ENCODE data around the gene FMR1. TPM values are rescaled to one million over a fixed set of nuclear protein-coding genes. Genes with fewer than 3 reads are reported as not detected.

The FMR1 gene
- total RNA-seq, 1 donor from 2014 or later, result 52.5 TPM

DNA sequence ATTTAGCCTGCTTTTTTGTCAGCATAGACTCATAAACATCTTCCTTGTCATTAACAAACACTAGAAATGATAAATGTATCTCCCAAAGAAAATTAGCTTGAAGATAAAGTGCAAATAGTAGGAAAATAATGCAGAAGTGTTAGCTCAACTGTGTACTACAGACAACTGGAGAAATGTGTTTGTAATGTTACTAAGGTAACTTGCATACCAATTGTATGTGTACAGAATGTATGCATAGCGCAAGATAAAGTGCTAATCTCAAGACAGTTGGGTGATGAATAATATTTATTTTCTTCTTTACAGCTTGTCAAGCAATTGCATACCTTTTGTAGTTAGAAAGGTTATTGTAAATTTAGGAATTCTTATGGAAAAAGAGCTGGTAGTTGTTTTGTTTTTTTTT is 22.1 kb downstream of the FMR1 start:
- no peak for DNase-seq (ENCODE audit: low read depth, low spot score)
- Mint-ChIP-seq H3K4me3 (no peak overlapping the region), H3K27me3 (ENCODE audit: low read depth) (no peaks in the 10 kb centered on the region), H3K27ac (ENCODE audit: unreplicated experiment) (no peak overlapping the region), H3K36me3 (ENCODE audit: low read depth) (peaks cover 4% of the 10 kb centered on the region), H3K4me1 (peaks cover 5% of the 10 kb centered on the region), H3K9me3 (no peaks in the 10 kb centered on the region)
- TF ChIP-seq, protein P1, sequence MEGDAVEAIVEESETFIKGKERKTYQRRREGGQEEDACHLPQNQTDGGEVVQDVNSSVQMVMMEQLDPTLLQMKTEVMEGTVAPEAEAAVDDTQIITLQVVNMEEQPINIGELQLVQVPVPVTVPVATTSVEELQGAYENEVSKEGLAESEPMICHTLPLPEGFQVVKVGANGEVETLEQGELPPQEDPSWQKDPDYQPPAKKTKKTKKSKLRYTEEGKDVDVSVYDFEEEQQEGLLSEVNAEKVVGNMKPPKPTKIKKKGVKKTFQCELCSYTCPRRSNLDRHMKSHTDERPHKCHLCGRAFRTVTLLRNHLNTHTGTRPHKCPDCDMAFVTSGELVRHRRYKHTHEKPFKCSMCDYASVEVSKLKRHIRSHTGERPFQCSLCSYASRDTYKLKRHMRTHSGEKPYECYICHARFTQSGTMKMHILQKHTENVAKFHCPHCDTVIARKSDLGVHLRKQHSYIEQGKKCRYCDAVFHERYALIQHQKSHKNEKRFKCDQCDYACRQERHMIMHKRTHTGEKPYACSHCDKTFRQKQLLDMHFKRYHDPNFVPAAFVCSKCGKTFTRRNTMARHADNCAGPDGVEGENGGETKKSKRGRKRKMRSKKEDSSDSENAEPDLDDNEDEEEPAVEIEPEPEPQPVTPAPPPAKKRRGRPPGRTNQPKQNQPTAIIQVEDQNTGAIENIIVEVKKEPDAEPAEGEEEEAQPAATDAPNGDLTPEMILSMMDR (conservative IDR thresholded peaks at IDR 0.05), result no peak

DNA sequence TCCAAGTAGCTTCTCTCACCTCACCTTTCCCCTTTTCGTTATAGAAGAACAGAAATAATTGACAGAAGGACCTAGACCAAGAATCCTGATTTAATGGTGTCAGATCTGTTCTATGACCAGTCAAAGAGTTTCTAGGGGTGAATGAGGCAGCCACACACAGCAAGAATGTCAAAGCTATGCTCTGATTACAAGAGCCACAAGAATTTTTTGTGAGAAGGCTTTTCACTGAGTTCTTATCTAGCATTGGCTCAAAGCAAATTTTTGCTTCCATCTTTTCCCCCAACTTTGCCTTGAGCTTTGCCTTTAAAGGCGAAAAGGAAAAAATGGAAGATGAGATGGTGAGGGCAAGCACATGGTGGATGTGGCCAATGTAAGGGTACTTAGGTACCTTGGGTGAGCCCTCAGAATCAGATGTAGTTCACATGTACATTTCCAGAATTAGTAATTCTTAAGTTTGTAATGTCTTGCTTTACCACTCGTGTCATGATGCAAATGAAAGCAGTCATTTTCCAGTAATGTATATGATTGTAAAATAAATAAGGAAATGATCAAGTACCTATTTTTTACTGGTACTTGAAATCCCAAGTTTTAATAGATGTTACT is 23.5 kb downstream of the FMR1 start:
- TF ChIP-seq, protein P1 (conservative IDR thresholded peaks at IDR 0.05), result no peak
- H3K36me3 Mint-ChIP-seq (ENCODE audit: low read depth), result peaks cover 4% of the 10 kb centered on the region
- no peak for DNase-seq (ENCODE audit: low read depth, low spot score)
- H3K4me1 Mint-ChIP-seq, result peaks cover 5% of the 10 kb centered on the region
- H3K9me3 Mint-ChIP-seq, result no peaks in the 10 kb centered on the region
- H3K4me3 Mint-ChIP-seq, result no peak overlapping the region
- no peak overlapping the region for H3K27ac Mint-ChIP-seq (ENCODE audit: unreplicated experiment)
- no peaks in the 10 kb centered on the region for H3K27me3 Mint-ChIP-seq (ENCODE audit: low read depth)

DNA sequence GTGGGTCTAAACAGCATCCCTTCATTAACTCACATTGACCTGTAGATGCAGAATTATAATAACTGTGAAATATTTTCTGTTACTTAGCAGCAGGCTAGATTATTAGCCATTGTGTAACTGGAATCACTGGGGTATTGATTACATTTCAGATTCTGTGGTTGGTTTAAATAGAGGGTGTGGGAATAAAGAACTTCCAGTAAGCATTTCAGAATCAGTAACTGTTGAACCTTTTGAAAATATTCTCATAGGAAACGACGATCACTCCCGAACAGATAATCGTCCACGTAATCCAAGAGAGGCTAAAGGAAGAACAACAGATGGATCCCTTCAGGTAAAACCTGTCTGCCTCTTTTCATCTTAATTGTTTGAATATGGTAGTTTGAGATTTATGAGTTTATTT is 33.6 kb downstream of the FMR1 start:
- TF ChIP-seq, protein P1 (conservative IDR thresholded peaks at IDR 0.05), result no peak
- DNase-seq (ENCODE audit: low read depth, low spot score), result no peak
- H3K4me3 Mint-ChIP-seq, result no peak overlapping the region
- H3K9me3 Mint-ChIP-seq, result no peaks in the 10 kb centered on the region
- peaks cover 27% of the 10 kb centered on the region for H3K36me3 Mint-ChIP-seq (ENCODE audit: low read depth)
- H3K27ac Mint-ChIP-seq (ENCODE audit: unreplicated experiment), result no peak overlapping the region
- no peaks in the 10 kb centered on the region for H3K27me3 Mint-ChIP-seq (ENCODE audit: low read depth)
- no peaks in the 10 kb centered on the region for H3K4me1 Mint-ChIP-seq

DNA sequence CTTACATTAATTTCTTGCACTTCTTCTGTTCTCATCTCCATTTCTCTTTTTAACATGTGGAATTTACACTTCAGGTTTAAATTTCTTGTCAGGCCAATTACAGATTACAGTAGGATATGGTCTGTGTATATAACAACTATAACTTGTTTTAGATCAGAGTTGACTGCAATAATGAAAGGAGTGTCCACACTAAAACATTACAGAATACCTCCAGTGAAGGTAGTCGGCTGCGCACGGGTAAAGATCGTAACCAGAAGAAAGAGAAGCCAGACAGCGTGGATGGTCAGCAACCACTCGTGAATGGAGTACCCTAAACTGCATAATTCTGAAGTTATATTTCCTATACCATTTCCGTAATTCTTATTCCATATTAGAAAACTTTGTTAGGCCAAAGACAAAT is 36.8 kb downstream of the FMR1 start:
- Mint-ChIP-seq H3K4me1 (no peaks in the 10 kb centered on the region), H3K27ac (ENCODE audit: unreplicated experiment) (no peak overlapping the region), H3K9me3 (no peaks in the 10 kb centered on the region), H3K36me3 (ENCODE audit: low read depth) (peaks cover 27% of the 10 kb centered on the region), H3K4me3 (no peak overlapping the region), H3K27me3 (ENCODE audit: low read depth) (no peaks in the 10 kb centered on the region)
- TF ChIP-seq, protein P1 (conservative IDR thresholded peaks at IDR 0.05), result no peak
- DNase-seq (ENCODE audit: low read depth, low spot score), result no peak

DNA sequence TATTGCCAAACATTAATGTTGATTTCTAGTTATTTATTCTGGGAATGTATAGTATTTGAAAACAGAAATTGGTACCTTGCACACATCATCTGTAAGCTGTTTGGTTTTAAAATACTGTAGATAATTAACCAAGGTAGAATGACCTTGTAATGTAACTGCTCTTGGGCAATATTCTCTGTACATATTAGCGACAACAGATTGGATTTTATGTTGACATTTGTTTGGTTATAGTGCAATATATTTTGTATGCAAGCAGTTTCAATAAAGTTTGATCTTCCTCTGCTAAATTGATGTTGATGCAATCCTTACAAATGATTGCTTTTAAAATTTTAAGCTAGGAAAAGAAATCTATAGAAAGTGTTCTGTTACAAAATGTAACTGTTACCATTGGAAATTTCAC is 38.6 kb downstream of the FMR1 start:
- H3K9me3 Mint-ChIP-seq, result no peaks in the 10 kb centered on the region
- no peaks in the 10 kb centered on the region for H3K27me3 Mint-ChIP-seq (ENCODE audit: low read depth)

More for the DNA sequence above, 38.6 kb downstream of the FMR1 start:
- H3K4me1 Mint-ChIP-seq, result no peaks in the 10 kb centered on the region
- TF ChIP-seq, protein P1 (conservative IDR thresholded peaks at IDR 0.05), result no peak
- no peak overlapping the region for H3K4me3 Mint-ChIP-seq
- no peak for DNase-seq (ENCODE audit: low read depth, low spot score)
- H3K36me3 Mint-ChIP-seq (ENCODE audit: low read depth), result peaks cover 22% of the 10 kb centered on the region
- no peak overlapping the region for H3K27ac Mint-ChIP-seq (ENCODE audit: unreplicated experiment)

Measured in neural crest cell (in vitro differentiated cells).